ENCODE measurements around the gene MTERF1. TPM values are rescaled to one million over a fixed set of nuclear protein-coding genes. Genes with fewer than 3 reads are reported as not detected.

Gene MTERF1
- total and polyA plus RNA-seq, 2 experiments from 2014 or later, result 7.8 to 12.0 TPM

DNA sequence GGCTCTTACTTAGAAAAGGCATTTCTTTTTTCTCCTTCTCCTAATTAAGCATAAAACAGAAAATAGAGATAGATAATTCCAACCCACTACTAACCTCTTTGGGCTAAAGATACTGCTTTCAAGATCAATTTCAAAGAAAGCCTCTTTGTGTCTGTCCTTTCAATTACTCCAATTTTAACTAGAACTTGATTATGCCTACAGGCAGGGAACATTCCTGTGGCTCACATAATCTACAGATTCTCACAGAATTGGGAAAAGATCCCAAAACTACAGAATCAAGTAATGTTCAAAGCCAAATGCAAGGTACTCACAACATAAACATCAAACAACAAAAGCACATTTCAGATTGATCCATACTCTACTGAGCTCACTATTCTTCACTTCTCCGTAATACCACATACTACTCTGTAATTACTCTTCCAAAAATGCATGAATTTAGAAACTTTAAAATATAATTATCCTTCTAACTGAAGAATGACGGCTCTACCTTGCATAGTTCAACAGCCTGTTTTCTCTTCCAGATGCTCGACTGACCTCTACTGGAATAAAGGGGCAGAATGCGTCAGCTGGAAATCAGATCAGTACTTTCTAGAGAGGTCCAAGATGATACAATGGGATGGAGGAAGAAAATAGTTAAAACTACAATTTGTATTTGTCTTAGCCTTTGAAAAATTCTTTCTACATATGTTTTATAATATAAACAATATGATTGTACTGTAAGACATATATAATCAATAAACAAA is 3.9 kb downstream of the MTERF1 start:
- H3K4me1 ChIP-seq (ENCODE audit: low read depth), result no peaks in the 10 kb centered on the region
- TF ChIP-seq CTCF (IDR thresholded peaks at IDR 0.05; ENCODE audit: low read depth, low read length), result peak; percentile 63
- H3K36me3 ChIP-seq, result no peaks in the 10 kb centered on the region
- no peaks in the 10 kb centered on the region for H3K27me3 ChIP-seq
- peak; percentile 18 to 60 for DNase-seq (ENCODE audit: low read depth in 1 of 2, low spot score in 1 of 2)
- H3K27ac ChIP-seq, result no peak overlapping the region
- no peaks in the 10 kb centered on the region for H3K9me3 ChIP-seq (ENCODE audit: low read depth)
- no peak overlapping the region for H3K4me3 ChIP-seq

DNA sequence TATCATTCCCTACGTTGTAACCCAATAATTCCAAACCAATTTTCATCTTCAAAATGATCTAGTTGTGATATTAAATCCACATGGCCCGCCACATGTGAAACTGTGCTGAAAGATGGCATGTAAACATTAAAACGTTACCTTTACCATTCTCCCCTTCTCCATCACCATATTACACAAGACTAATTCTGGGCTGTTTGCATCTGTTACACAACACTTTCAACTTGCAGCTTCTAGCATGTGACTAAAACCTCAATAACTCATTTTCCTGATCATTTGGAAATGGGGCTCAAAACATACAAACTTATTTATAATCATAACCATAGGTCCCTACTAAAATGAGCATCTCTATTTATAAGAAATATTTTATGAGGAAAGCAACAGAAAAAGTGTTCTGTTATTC is 4.7 kb downstream of the MTERF1 start:
- TF ChIP-seq CTCF (IDR thresholded peaks at IDR 0.05; ENCODE audit: low read depth, low read length), result no peak
- no peaks in the 10 kb centered on the region for H3K9me3 ChIP-seq (ENCODE audit: low read depth)
- DNase-seq (ENCODE audit: low read depth in 1 of 2, low spot score in 1 of 2), result peak in 1 of 2 donors; percentile 46
- no peaks in the 10 kb centered on the region for H3K4me1 ChIP-seq (ENCODE audit: low read depth)
- no peaks in the 10 kb centered on the region for H3K27me3 ChIP-seq
- no peak overlapping the region for H3K27ac ChIP-seq
- H3K36me3 ChIP-seq, result no peaks in the 10 kb centered on the region
- H3K4me3 ChIP-seq, result no peak overlapping the region

DNA sequence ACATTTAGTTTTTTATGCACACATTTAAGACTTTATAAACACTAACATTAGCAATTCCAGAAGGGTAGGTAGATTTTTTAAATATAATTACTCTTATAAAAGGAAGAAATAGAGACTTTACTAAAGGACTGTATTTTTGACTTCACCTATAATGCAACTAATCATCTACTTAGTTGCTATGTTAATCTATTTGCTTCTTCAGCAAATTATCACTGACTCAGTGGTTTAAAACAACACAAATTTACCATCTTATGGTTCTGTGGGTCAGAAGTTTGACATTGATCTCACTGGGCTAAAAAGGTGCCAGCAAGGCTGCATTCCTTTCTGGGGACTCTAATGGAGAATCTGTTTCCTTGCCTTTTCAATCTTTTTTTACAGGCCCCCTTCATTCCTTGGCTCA is 7.6 kb downstream of the MTERF1 start:
- H3K9me3 ChIP-seq (ENCODE audit: low read depth), result no peaks in the 10 kb centered on the region
- DNase-seq (ENCODE audit: low read depth in 1 of 2, low spot score in 1 of 2), result no peak
- H3K4me3 ChIP-seq, result no peak overlapping the region
- H3K36me3 ChIP-seq, result no peaks in the 10 kb centered on the region
- no peaks in the 10 kb centered on the region for H3K4me1 ChIP-seq (ENCODE audit: low read depth)
- TF ChIP-seq CTCF (IDR thresholded peaks at IDR 0.05; ENCODE audit: low read depth, low read length), result no peak
- no peaks in the 10 kb centered on the region for H3K27me3 ChIP-seq
- H3K27ac ChIP-seq, result no peak overlapping the region

GRCh38 chr7:91872069-91872468 is 8.4 kb downstream of the MTERF1 start:
- Histone ChIP-seq H3K27me3 (no peaks in the 10 kb centered on the region), H3K4me1 (ENCODE audit: low read depth) (no peaks in the 10 kb centered on the region), H3K4me3 (no peak overlapping the region), H3K36me3 (no peaks in the 10 kb centered on the region), H3K27ac (no peak overlapping the region), H3K9me3 (ENCODE audit: low read depth) (no peaks in the 10 kb centered on the region)
- DNase-seq (ENCODE audit: low read depth in 1 of 2, low spot score in 1 of 2), result no peak
- no peak for TF ChIP-seq CTCF (IDR thresholded peaks at IDR 0.05; ENCODE audit: low read depth, low read length)

- no peak overlapping the region for H3K27ac ChIP-seq
- TF ChIP-seq CTCF (IDR thresholded peaks at IDR 0.05; ENCODE audit: low read depth, low read length), result no peak
- DNase-seq (ENCODE audit: low read depth in 1 of 2, low spot score in 1 of 2), result no peak
- no peaks in the 10 kb centered on the region for H3K9me3 ChIP-seq (ENCODE audit: low read depth)
- no peak overlapping the region for H3K4me3 ChIP-seq
- H3K27me3 ChIP-seq, result no peaks in the 10 kb centered on the region
- no peaks in the 10 kb centered on the region for H3K4me1 ChIP-seq (ENCODE audit: low read depth)
- no peaks in the 10 kb centered on the region for H3K36me3 ChIP-seq
Measured at GRCh38 chr7:91869661-91870060, 10.8 kb downstream of the MTERF1 start.
